H4 (cell line): ENCODE data around the gene HYOU1. TPM values are rescaled to one million over a fixed set of nuclear protein-coding genes. Genes with fewer than 3 reads are reported as not detected.

Experiments
- total RNA-seq: library from RNA; depleted of rRNA; stranded (reverse); fragments of >200 nt; shearing (Covaris generic); gene quantifications from 2 replicates; pipeline ENCODE4 v1.2.3, GENCODE V29; 2014; rRNA removed

The HYOU1 gene
- total RNA-seq, 1 experiment from 2014 or later: 143 TPM

Other genes with a start within 250 kb of the HYOU1 start
- not detected in 2 replicates for gene CXCR5, start 173.3 kb downstream of the HYOU1 start, total RNA-seq
- gene BCL9L, start 131.3 kb downstream of the HYOU1 start, total RNA-seq: 3.3 and 7.5 TPM in 2 replicates
- not detected in 2 replicates for gene UPK2, start 100.9 kb downstream of the HYOU1 start, total RNA-seq
- gene FOXR1, start 85.4 kb downstream of the HYOU1 start, total RNA-seq: not detected in 2 replicates
- 11.9 and 14.4 TPM in 2 replicates for gene CENATAC, start 59.1 kb downstream of the HYOU1 start, total RNA-seq
- 3,227 and 3,660 TPM in 2 replicates for gene RPS25, start 38.9 kb downstream of the HYOU1 start, total RNA-seq
- gene TRAPPC4, start 38.4 kb downstream of the HYOU1 start, total RNA-seq: 118 and 134 TPM in 2 replicates
- gene SLC37A4, start 26.3 kb downstream of the HYOU1 start, total RNA-seq: 21.7 and 26.6 TPM in 2 replicates
- 13.8 and 19.2 TPM in 2 replicates for gene VPS11, start 10.6 kb upstream of the HYOU1 start, total RNA-seq
- 6.2 and 16.4 TPM in 2 replicates for gene HMBS, start 27.7 kb upstream of the HYOU1 start, total RNA-seq
- 25.0 and 43.7 TPM in 2 replicates for gene DPAGT1, start 44.6 kb upstream of the HYOU1 start, total RNA-seq
- gene C2CD2L, start 50.1 kb upstream of the HYOU1 start, total RNA-seq: 2.3 and 5.1 TPM in 2 replicates
- 6.1 and 7.2 TPM in 2 replicates for gene HINFP, start 64.4 kb upstream of the HYOU1 start, total RNA-seq
- 0.25 TPM in 1 of 2 replicates, not detected in the other for gene ABCG4, start 91.8 kb upstream of the HYOU1 start, total RNA-seq
- 14.3 and 14.7 TPM in 2 replicates for gene NLRX1, start 111.5 kb upstream of the HYOU1 start, total RNA-seq
- gene NHERF4, start 128.3 kb upstream of the HYOU1 start, total RNA-seq: not detected in 2 replicates
- gene CBL, start 149.1 kb upstream of the HYOU1 start, total RNA-seq: 7.3 and 11.0 TPM in 2 replicates